Activated naive CD8-positive, alpha-beta T cell treated with anti-CD3 and anti-CD28 coated beads for 36 hours (primary cell): Measurements from ENCODE around the gene SMAD6. TPM values are rescaled to one million over a fixed set of nuclear protein-coding genes. Genes with fewer than 3 reads are reported as not detected.

Experiments
- DNase-seq: peaks from one replicate; pipeline ENCODE4 v3.0.0; 2021
- H3K27ac Mint-ChIP-seq: one replicate; pipeline ENCODE4 v1.8.0; 2022; ENCODE audit warnings: mild to moderate bottlenecking, moderate library complexity, mixed read lengths
- H3K27me3 Mint-ChIP-seq: one replicate; pipeline ENCODE4 v1.8.0; 2022; ENCODE audit warnings: mild to moderate bottlenecking, mixed read lengths
- H3K36me3 Mint-ChIP-seq: one replicate; pipeline ENCODE4 v1.8.0; 2021; ENCODE audit warnings: mild to moderate bottlenecking, mixed read lengths
- H3K4me1 Mint-ChIP-seq: one replicate; pipeline ENCODE4 v1.8.0; 2021; ENCODE audit warnings: mixed read lengths
- H3K4me3 Mint-ChIP-seq: one replicate; pipeline ENCODE4 v1.8.0; 2022; ENCODE audit warnings: mild to moderate bottlenecking, moderate library complexity, mixed read lengths
- H3K9me3 Mint-ChIP-seq: one replicate; pipeline ENCODE4 v1.8.0; 2022; ENCODE audit warnings: mixed read lengths
- total RNA-seq, 2 experiments: library from RNA; stranded (reverse); gene quantifications; one replicate each; pipeline ENCODE4 v1.2.3, GENCODE V29; 2021

SMAD6 gene
- total RNA-seq, 2 experiments from 2014 or later, result 0.04 to 0.10 TPM

DNA sequence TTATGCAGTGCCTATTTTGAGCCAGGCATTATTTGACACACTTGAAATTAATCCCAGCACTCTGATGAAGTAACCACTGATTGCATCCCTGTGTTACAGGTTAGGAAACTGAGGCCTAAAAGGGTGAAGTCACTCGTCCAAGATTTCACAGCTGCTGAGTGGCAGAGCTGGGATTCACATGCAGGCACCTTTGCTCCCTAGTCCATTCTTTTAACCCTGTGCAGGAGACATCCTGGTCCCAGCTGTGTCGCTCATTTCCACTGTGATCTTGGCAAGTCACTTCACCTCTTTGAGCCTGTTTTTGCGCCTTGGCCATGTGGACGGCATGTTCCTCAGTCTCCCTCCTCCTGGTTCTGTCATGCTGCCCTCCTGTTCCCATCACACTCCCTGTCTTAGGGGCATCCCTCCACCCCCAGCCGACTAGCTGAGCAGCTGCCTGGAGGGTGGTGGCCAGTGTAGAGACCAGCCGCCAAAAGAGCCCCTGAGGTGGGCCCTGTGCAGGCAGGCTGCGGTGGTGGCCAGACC lies 70.6 kb downstream of the SMAD6 start:
- Mint-ChIP-seq H3K27ac (no peak overlapping the region), H3K36me3 (no peaks in the 10 kb centered on the region), H3K27me3 (no peaks in the 10 kb centered on the region), H3K4me3 (no peak overlapping the region), H3K4me1 (no peaks in the 10 kb centered on the region), H3K9me3 (no peaks in the 10 kb centered on the region)
- DNase-seq, result no peak

DNA sequence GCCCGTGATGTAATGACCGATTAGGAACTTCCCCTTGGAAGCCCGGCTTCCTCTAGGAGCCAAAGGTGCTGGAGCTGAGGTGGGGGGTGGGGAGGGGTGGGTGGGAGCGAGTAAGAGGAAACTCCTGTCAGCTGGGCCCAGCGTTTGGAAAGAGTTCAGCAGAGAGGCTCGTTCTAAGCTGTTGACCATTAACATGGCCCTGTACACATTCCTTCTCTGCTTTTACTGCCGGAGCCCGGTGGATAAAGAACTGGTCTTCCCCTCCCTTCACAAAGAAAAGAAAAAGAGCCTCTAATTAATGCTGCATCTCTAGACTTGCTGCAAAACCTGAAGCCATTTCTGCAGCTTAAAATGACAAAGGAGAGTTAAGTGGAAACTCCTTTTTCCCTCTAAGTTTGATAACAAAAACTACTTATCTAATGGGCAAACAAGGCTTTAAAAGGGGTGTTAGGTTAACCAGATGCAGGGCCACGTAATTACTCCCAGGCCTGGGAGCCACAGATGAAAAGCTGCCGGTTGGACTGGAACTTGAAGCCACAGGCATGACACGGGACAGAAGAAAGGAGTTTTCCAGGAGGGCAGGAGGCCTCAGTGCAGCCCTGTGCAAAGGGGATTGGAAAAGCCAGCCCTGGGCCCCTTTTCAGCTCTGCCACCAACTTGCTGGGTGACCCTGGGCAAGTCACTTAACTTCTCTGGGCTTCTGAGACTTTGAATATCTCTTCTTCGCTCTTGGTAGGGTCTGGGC lies 71.3 kb downstream of the SMAD6 start:
- Mint-ChIP-seq H3K4me1 (no peaks in the 10 kb centered on the region), H3K4me3 (no peak overlapping the region), H3K36me3 (no peaks in the 10 kb centered on the region), H3K27me3 (no peaks in the 10 kb centered on the region), H3K9me3 (no peaks in the 10 kb centered on the region), H3K27ac (no peak overlapping the region)
- no peak for DNase-seq

DNA sequence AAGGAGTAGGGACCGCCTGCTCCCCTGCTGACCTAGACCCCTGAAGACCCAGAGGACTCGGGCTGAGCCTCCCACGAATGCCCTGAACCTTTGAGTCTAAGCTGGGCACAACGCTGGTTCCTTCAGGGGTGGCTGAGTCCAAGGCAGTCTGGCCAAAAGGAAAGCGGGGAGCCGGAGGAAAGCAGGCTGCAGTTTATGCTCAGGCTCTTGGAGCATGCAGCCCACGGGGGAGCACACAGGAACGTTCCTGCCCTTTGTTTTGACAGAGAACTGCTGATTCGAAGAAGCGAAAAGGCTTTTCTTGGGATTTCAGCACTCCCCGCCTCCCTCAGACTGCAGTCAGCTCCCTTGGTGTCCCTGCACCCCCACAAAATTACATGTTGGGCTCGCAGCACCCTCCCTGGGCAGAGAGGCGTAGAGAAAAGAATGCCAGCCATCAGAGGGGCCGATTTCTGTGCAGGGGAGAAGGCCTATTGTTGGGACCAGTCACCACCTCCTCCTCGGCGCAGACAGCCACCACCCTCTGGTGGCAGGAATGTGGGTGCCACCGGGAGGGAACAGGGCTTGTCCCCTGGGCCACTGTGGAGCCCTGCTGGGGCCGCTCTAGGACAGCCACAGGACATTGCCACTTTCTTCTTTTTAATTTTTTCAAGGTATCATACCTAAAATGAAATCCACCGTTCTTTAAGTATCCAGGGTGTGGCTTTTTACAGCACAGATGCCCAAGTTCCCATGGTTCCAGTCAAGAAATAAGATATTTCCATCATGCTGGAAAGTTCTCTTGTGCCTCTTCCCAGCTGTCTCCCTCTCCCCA lies 72.2 kb downstream of the SMAD6 start:
- H3K27me3 Mint-ChIP-seq, result no peaks in the 10 kb centered on the region
- no peaks in the 10 kb centered on the region for H3K4me1 Mint-ChIP-seq
- DNase-seq, result peak; percentile 44
- no peaks in the 10 kb centered on the region for H3K36me3 Mint-ChIP-seq
- no peak overlapping the region for H3K4me3 Mint-ChIP-seq
- H3K9me3 Mint-ChIP-seq, result no peaks in the 10 kb centered on the region
- H3K27ac Mint-ChIP-seq, result no peak overlapping the region

DNA sequence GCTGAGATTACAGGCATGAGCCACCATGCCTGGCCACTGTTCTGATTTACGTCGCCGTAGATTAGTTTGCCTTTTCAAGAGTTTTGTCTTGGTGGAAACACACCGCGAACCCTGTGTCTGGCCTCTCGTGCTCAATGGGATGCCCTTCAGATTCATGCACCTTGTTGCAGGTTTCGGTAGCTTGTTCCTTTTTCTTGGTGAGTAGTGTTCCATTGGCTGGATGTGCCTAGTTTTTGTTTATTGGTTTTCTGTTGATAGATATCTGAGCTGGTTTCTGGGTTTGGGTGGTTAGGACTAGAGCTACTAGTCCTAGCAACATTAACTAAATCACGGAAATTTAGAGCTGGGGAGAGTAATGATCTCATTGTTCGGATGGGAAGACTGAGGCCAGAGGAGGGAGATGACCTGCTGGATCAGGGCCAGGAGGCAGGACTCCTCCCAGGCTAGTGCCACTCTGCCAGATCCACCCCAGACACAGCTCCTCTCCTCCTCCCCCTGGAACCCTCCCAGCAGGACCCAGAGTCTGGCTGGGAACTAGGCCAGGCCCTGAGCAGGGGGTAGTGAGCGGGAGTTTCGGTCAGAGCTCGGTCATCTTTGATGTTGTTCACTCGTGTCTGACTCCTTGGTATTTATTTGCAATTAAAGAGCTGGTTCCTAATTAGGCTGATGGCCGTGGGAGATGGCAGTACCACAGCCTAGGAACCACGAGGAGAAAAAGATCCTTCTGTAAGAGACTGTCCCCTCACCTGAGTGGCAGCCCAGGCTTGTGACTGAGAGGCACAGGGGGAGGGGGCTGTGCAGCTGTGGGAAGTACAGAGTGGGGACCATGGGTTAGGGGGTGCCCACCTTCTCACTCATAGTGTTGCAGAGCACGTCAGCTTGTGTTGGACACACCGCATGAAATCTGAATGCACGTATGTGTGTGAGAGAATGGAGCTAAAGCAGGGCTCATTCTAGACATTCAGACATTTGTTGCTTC lies 73.4 kb downstream of the SMAD6 start:
- Mint-ChIP-seq H3K9me3 (no peaks in the 10 kb centered on the region), H3K27me3 (no peaks in the 10 kb centered on the region)

DNA sequence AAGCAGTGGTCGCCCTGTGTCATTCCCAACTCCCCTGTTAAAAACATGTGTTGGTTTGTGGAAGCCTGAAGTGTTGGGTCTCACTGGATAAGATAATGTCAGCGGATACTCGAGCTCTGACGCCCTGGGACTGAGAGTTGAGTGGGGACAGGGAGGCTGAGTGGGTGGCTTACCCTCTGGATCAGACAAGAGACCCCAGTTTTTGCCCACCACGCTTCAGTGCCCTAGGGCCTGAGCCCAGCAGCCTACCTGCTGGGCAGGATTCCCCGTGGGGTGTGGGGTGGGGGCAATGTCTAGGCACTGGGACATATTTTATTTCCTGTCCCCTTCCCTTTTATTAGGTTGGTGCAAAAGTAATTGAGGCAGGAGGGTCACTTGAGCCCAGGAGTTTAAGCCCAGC lies 75.0 kb downstream of the SMAD6 start:
- H3K27ac Mint-ChIP-seq, result no peak overlapping the region
- no peaks in the 10 kb centered on the region for H3K9me3 Mint-ChIP-seq
- no peaks in the 10 kb centered on the region for H3K27me3 Mint-ChIP-seq
- no peaks in the 10 kb centered on the region for H3K4me1 Mint-ChIP-seq
- H3K4me3 Mint-ChIP-seq, result no peak overlapping the region
- no peaks in the 10 kb centered on the region for H3K36me3 Mint-ChIP-seq
- no peak for DNase-seq

More for the DNA sequence above, 73.4 kb downstream of the SMAD6 start:
- Mint-ChIP-seq H3K36me3 (no peaks in the 10 kb centered on the region), H3K27ac (no peak overlapping the region), H3K4me3 (no peak overlapping the region), H3K4me1 (no peaks in the 10 kb centered on the region)
- no peak for DNase-seq

DNA sequence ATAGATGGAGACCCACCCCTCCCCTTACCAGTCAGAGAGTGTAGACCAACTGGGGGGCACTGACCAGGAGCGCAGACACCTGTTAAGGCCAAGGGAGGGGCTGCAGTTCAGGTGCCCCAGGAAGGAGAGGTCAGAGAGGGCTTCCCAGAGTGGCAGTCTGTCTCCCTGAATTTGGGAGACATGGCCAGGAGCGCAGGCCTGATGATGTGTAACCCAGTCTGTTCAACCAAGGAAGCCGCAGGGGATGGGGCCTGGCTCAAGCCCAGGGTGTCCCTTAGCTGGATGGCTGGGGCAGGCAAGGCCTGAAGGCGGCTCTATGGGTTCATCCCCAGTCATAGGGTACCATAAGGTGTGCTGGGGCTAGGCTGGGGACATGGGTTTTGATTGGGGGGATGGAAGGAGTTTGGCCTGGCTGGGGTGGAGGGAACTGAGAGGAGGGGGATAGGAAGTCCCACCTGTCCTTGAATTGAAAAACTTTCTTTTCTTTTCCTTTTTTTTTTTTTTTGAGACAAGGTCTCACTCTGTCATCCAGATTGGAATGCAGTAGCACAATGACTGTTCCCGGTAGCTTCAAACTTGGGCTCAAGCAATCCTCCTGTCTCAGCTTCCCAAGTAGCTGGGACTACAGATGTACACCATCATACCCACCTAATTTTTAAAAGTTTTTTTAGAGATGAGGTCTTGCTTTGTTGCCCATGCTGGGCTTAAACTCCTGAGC lies 75.7 kb downstream of the SMAD6 start:
- no peak overlapping the region for H3K27ac Mint-ChIP-seq
- H3K27me3 Mint-ChIP-seq, result no peaks in the 10 kb centered on the region
- H3K36me3 Mint-ChIP-seq, result no peaks in the 10 kb centered on the region
- no peaks in the 10 kb centered on the region for H3K4me1 Mint-ChIP-seq
- H3K9me3 Mint-ChIP-seq, result no peaks in the 10 kb centered on the region
- no peak for DNase-seq
- H3K4me3 Mint-ChIP-seq, result no peak overlapping the region

DNA sequence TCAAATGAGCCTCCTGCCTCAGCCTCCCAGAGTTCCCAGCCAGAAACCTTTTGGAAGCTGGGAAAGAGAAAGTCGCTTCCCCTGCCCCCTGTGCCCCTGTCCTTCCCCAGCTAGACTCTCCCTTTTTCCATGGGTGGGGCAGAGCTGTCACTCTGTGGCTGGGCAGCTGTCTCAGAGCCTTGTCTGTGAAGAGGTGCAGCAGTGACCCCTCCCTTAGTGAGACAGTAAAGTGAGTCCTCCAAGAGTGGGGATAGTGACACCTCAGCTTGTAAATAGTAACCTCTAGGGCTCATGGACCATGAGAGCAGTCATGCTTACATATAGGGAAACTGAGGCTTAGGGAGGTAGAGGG lies 76.3 kb downstream of the SMAD6 start:
- H3K9me3 Mint-ChIP-seq, result no peaks in the 10 kb centered on the region
- no peaks in the 10 kb centered on the region for H3K27me3 Mint-ChIP-seq
- no peaks in the 10 kb centered on the region for H3K4me1 Mint-ChIP-seq
- no peak for DNase-seq
- H3K27ac Mint-ChIP-seq, result no peak overlapping the region
- H3K36me3 Mint-ChIP-seq, result no peaks in the 10 kb centered on the region
- no peak overlapping the region for H3K4me3 Mint-ChIP-seq

DNA sequence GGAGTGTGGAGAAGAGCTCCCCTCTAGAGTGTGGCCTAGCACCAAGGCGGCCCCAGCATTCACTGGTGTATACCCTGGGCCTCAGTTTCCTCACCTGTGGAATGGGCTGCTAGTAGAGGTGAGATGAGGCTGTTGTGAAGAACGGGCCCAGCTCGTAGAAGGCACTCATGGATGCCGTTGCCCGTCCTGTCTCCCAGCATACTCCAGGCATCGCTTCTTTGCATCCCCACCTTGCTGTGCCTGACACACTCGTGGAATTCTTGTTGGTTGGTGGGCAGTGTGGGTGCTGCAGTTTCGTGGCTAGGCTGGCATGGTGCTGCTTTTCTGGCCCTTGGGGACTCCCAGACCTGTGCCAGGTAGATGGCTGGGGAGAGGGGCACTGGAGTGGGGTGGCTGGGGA lies 76.7 kb downstream of the SMAD6 start:
- Mint-ChIP-seq H3K27ac (no peak overlapping the region), H3K36me3 (no peaks in the 10 kb centered on the region), H3K9me3 (no peaks in the 10 kb centered on the region), H3K4me3 (no peak overlapping the region), H3K27me3 (no peaks in the 10 kb centered on the region), H3K4me1 (no peaks in the 10 kb centered on the region)
- DNase-seq, result no peak

DNA sequence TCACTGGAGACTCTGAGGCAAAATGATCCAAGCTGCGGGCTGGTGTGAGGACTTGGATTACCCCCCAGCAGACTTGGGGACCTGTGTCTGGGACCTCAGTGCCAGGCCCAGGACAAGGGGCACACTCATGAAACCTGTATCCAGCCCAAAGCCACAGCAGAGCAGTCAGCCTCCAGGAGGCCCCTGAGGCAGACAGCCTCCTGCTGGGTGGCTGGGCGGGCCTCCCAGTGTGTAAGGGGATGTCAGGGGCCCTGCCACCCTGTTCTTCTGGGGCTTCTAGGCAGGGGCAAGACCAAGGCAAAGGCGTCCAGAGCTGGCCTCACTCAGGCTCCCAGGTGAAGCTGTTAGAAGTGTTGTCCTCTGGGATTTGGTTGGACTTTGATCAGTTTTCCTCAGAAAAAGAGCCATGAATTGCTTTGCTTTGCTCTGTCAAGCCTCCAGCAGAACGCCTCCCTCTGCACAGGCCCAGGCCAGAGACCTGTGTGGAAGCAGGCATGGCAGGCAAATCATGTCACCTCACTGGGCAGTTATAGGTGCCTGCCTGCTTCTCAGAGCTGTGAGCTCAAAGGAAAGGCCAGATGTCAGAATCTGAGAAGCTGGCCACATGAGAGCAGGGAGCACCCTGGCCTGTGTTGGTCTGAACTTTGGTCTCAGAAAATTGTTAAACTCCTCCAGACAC lies 77.4 kb downstream of the SMAD6 start:
- Mint-ChIP-seq H3K9me3 (no peaks in the 10 kb centered on the region), H3K27me3 (no peaks in the 10 kb centered on the region), H3K4me1 (no peaks in the 10 kb centered on the region), H3K4me3 (no peak overlapping the region), H3K36me3 (no peaks in the 10 kb centered on the region), H3K27ac (no peak overlapping the region)
- DNase-seq, result no peak

DNA sequence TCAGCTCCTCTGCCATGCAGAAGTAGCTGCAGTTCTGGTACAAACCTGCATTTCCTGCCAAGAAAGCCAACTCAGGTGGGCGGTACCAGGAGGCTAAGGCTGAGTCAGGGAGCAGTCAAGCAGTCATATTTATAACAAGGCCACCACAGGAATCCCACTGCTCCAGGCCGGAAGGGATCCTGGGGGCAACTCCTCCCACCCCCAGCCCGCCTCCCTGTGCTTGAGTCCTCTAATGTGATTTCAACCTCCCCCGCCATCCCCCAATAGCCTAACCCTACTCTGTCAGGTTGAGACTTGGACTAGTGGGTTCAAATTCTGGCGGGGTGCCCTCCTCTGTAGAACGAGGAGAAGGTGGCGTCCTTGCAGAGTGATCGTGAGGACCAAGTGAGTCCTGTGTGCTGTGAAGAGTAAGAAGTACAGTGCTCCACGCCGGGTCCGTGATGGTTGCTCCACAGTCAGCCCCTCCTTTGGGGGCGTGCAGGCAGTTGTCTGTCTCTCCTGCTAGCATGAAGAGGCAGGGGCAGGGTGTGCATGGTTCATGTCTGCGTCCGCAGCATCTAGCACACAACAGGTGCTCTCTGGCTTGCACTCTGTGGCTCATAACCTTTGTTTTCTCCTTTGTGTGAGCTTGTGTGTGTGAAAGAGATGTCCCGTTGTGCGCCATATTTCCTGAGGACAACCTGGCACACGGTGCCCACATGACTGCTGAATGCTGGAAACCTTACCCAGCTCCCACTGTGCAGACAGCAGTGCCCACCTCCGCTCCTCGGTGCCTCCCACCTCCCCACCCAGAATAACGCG lies 78.3 kb downstream of the SMAD6 start:
- no peak overlapping the region for H3K4me3 Mint-ChIP-seq
- no peak for DNase-seq

DNA sequence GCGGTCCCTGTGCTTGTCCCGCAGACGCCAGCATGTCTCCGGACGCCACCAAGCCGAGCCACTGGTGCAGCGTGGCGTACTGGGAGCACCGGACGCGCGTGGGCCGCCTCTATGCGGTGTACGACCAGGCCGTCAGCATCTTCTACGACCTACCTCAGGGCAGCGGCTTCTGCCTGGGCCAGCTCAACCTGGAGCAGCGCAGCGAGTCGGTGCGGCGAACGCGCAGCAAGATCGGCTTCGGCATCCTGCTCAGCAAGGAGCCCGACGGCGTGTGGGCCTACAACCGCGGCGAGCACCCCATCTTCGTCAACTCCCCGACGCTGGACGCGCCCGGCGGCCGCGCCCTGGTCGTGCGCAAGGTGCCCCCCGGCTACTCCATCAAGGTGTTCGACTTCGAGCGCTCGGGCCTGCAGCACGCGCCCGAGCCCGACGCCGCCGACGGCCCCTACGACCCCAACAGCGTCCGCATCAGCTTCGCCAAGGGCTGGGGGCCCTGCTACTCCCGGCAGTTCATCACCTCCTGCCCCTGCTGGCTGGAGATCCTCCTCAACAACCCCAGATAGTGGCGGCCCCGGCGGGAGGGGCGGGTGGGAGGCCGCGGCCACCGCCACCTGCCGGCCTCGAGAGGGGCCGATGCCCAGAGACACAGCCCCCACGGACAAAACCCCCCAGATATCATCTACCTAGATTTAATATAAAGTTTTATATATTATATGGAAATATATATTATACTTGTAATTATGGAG lies 79.1 kb downstream of the SMAD6 start:
- Mint-ChIP-seq H3K27ac (no peak overlapping the region), H3K4me1 (no peaks in the 10 kb centered on the region), H3K9me3 (no peaks in the 10 kb centered on the region), H3K4me3 (no peak overlapping the region), H3K27me3 (no peaks in the 10 kb centered on the region), H3K36me3 (no peaks in the 10 kb centered on the region)
- DNase-seq, result no peak

More for the DNA sequence above, 78.3 kb downstream of the SMAD6 start:
- Mint-ChIP-seq H3K27me3 (no peaks in the 10 kb centered on the region), H3K36me3 (no peaks in the 10 kb centered on the region), H3K9me3 (no peaks in the 10 kb centered on the region), H3K4me1 (no peaks in the 10 kb centered on the region), H3K27ac (no peak overlapping the region)

DNA sequence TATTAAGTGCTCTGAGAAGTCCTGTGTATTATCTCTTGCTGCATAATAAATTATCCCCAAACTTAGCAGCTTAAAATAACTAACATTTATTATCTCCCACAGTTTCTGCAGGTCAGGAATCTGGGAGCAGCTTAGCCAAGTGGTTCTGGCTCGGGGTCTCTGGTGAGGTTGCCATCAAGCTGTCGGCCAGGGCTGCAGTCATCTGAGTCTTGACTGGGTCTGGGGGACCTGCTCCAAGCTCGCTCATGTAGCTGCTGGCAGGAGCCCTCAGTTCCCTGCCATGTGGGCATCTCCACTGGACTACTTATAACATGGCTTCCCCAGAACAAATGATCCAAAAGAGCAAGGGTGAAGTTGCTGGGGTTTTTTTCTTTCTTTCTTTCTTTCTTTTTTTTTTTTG lies 80.7 kb downstream of the SMAD6 start:
- Mint-ChIP-seq H3K4me1 (no peaks in the 10 kb centered on the region), H3K4me3 (no peak overlapping the region), H3K27ac (no peak overlapping the region), H3K27me3 (no peaks in the 10 kb centered on the region), H3K36me3 (no peaks in the 10 kb centered on the region), H3K9me3 (no peaks in the 10 kb centered on the region)
- DNase-seq, result no peak

DNA sequence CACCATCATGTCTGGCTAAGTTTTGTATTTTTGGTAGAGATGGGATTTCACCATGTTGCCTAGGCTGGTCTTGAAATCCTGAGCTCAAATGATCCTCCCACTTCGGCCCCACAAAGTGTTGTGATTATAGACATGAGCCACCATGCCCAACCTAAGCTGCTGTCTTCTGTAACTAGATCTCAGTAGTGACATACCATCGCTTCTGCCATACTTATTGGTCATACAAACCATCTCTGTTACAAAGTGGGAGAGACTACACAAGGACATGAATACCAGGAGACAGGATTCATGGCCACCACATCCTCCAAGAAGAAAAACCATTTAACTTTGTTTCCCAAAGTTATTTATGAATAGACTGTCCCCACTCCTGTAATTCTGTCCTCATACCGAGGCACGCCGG lies 81.3 kb downstream of the SMAD6 start:
- Mint-ChIP-seq H3K4me3 (no peak overlapping the region), H3K27me3 (no peaks in the 10 kb centered on the region), H3K4me1 (no peaks in the 10 kb centered on the region), H3K27ac (no peak overlapping the region), H3K36me3 (no peaks in the 10 kb centered on the region), H3K9me3 (no peaks in the 10 kb centered on the region)
- DNase-seq, result no peak
